HG02970 (cell line): Measurements from ENCODE around the gene C22orf15.
A peak's percentile ranks its signal among the peaks of the same experiment; 100 is the strongest.

Source experiments
- ATAC-seq: cut with Tn5 transposase; IDR thresholded peaks from one replicate; pipeline ENCODE4 v1.9.1; 2021; ENCODE audit warnings: mild to moderate bottlenecking, moderate library complexity, moderate number of reproducible peaks; ENCODE audit not compliant: unreplicated experiment, low FRiP score

Gene C22orf15

DNA sequence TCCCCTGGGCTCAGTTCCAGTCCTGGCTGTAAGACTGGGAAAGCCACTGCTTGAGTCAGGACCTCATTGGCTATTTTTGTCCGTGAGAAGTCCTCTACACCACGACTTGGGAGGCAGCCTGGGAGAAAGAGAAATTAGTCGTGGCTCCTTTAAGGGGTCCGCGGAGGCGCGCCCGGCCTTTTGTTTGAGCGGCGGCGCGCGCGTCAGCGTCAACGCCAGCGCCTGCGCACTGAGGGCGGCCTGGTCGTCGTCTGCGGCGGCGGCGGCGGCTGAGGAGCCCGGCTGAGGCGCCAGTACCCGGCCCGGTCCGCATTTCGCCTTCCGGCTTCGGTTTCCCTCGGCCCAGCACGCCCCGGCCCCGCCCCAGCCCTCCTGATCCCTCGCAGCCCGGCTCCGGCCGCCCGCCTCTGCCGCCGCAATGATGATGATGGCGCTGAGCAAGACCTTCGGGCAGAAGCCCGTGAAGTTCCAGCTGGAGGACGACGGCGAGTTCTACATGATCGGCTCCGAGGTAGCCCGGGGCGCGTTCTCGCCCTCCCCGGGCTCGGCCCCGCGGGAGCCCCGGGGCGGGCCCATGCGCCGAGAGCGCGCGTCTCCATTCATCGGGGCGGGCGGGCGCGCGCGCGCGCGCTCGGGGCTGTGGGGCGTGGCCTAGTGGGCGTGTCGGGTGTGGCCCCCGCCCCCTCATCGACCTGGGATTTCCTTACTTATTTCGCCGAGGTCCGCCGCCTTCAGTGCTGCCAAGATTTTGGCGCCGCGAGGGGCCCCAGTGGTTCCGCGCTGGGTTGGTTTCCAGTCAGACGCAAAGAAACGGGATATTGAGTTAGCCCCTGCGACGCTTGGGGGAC, 24.2 kb downstream of the C22orf15 start, which contains the start of gene SMARCB1:
Gene SMARCB1, plus strand, starts transcription at position 215 of the 848 bp plus-strand sequence. Its CDS starts 204 bp downstream, at position 419.
- ATAC-seq = peak; percentile 67

- ATAC-seq = peak; percentile 11
Measured at GRCh38 chr22:23787600-23787896, 24.8 kb downstream of the C22orf15 start.

DNA sequence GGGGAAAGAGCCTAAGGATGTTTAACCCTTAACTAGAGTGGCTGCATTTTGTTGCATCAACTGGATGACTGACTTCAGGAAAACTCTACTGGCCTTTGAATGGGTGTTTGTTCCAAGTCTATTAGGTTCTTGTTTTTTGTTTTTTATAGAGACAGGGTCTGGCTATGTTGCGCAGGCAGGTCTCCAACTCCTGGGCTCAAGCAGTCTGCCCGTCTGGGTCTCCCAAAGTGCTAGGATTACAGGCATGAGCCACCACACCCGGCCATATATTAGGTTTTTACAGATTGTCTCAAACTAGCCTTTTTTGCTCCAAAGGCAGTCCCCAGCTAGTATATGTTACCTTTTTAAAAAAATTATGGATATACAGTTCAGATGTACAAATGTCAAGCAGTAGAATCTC, 25.1 kb downstream of the C22orf15 start:
- ATAC-seq = no peak

- no peak for ATAC-seq
Measured at GRCh38 chr22:23789121-23789520, 26.3 kb downstream of the C22orf15 start.

GRCh38 chr22:23789638-23790037, 26.8 kb downstream of the C22orf15 start:
- no peak for ATAC-seq

GRCh38 chr22:23790819-23791737, 28.3 kb downstream of the C22orf15 start:
- no peak for ATAC-seq

DNA sequence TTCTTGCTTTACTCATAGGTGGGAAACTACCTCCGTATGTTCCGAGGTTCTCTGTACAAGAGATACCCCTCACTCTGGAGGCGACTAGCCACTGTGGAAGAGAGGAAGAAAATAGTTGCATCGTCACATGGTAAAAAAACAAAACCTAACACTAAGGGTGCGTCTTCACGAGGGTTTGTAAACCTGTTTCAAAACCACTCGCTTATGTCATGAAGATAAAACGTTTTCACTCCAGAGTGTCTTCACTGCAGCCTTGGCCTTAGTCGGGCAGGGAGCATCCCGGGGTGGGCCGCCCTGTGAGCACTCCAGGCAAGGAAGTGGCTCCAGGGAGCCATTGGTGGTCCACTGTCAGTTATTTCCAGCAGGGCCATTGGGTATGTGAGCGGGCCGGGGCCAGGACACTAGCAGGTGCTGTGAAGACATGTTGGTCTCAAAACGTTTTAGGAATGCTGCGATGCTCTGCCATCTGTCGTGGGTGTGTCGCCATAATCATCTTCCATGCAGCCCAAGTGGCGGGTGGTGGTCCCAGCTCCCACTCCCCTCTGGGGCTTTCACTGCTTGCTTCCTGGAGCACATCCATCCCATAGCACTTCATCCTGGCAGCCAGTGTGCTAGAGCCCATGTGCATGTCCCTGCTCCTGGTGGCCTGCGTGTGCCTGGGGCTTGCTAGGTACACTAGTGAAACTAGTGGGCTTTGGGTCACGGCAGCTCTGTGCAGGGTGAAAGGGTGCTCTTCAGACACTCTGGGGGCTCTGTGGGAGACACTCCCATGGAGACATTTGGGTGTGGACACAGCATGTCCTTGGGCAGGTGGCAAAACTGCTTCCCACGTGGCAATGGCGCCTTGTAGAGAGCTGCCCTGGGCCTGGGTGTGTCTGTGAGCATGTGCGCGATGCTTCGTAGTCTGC, 29.2 kb downstream of the C22orf15 start:
- ATAC-seq = no peak

DNA sequence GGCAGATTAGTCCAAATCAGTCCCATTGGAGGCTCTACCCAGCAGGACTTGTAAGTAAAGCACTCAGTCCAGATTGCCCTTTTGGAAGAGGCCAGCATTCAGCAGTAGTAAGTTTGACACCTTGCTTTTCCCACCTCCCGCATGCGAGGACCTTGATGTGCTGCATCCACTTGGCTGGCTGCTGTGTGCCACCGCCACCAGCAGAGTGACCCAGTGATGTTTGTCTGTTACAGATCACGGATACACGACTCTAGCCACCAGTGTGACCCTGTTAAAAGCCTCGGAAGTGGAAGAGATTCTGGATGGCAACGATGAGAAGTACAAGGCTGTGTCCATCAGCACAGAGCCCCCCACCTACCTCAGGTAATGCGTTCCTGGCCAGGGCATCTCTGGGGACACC, 30.5 kb downstream of the C22orf15 start:
- ATAC-seq = no peak

GRCh38 chr22:23796461-23796860, 33.7 kb downstream of the C22orf15 start:
- no peak for ATAC-seq

GRCh38 chr22:23800297-23801237, 37.8 kb downstream of the C22orf15 start:
- ATAC-seq = no peak

- no peak for ATAC-seq
Measured at GRCh38 chr22:23801238-23801821, 38.5 kb downstream of the C22orf15 start.

GRCh38 chr22:23801886-23802377, 39.1 kb downstream of the C22orf15 start:
- ATAC-seq = no peak

DNA sequence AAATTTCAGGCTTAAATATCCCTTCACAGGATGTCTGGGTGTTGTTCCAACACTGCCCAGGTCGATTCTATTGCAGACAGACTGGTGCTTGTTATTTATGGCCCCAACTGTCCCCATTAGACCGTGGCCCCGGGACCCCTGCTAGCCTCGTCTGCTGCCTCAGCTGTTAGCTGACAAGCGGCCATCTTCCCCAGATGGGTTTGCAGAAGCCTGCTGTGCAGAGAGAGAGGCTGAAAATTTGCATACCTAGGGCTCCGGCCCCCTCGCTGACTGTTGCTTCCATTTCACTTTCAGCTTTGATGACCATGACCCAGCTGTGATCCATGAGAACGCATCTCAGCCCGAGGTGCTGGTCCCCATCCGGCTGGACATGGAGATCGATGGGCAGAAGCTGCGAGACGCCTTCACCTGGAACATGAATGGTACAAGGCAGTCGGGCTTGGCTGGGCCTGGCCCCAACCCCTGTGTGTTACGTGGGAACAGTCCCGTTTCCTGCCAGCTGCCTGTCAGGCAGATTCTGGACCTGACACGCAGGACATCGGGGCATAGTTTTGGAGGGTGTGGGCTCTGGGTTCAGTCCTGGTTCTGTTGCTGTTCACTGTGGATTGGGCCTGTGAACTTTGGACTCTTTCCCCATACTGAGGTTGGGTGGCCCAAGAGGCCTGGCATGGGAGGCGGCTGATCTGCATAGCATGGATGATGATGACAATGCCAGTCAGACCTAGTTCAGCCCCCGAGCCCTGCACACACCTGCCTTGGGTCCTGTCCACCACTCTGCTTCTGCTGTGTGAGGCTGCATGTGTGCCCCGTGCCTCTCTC, 40.4 kb downstream of the C22orf15 start:
- no peak for ATAC-seq

- no peak for ATAC-seq
Measured at GRCh38 chr22:23804781-23805291, 42.0 kb downstream of the C22orf15 start.

GRCh38 chr22:23806837-23807236, 44.0 kb downstream of the C22orf15 start:
- no peak for ATAC-seq

DNA sequence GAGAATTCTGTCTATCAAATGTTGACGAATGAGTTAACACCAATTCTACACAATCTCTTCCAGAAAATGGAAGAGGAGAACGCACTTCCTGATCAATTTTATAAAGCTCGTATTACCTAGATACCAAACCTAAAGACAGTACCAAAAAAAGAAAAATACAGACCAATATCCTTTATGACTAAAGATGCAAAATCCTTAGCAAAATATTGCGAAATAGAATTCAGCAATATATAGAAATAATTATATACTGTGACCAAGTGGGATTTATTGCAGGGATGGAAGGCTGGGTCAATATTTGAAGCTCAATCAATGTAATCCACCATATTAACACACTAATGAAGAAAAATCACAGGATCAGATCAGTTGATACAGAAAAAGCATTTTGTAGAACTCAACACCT, 49.6 kb downstream of the C22orf15 start:
- no peak for ATAC-seq
